Left lung (tissue), 10 donors: Measurements from ENCODE around the gene PITPNM1. TPM values are rescaled to one million over a fixed set of nuclear protein-coding genes. Genes with fewer than 3 reads are reported as not detected.

ENCODE experiments used
- ATAC-seq: fragments of 200-7000 bp; cut with Tn5 transposase; one replicate; pipeline ENCODE4 v1.9.1; 2020; ENCODE audit warnings: moderate library complexity
- DNase-seq, 4 donors: peaks; one replicate each; pipeline ENCODE4 v3.0.0-alpha.2; 2013 to 2020
- H3K27ac ChIP-seq, 2 donors: fragments of 200-600 bp; sonication (generic) in 1 of 2; one replicate each; pipeline versions ENCODE4 v1.5.0 to v1.8.0; 2020 to 2021
- H3K27me3 ChIP-seq, 2 donors: fragments of 200-600 bp; sonication (generic) in 1 of 2; one replicate each; pipeline versions ENCODE4 v1.5.0 to v1.8.0; 2020 to 2021
- H3K36me3 ChIP-seq, 2 donors: fragments of 200-600 bp; sonication (generic) in 1 of 2; one replicate each; pipeline versions ENCODE4 v1.5.0 to v1.8.0; 2020 to 2021
- H3K4me1 ChIP-seq, 2 donors: fragments of 200-600 bp; one replicate each; pipeline ENCODE4 v1.8.0; 2021
- H3K4me3 ChIP-seq, 2 donors: fragments of 200-600 bp; sonication (generic) in 1 of 2; one replicate each; pipeline versions ENCODE4 v1.5.0 to v1.8.0; 2020 to 2021; ENCODE audit warnings: mild to moderate bottlenecking in 1 of 2
- H3K9me3 ChIP-seq, 2 donors: fragments of 200-600 bp; sonication (generic) in 1 of 2; one replicate each; pipeline versions ENCODE4 v1.5.0 to v1.8.0; 2020 to 2021
- CTCF ChIP-seq, 2 donors: fragments of 200-600 bp; sonication (generic) in 1 of 2; IDR thresholded peaks; one replicate each; pipeline versions ENCODE4 v1.5.0 to v1.8.0; 2021; ENCODE audit warnings: antibody characterized with exemption in 2 of 2
- intact Hi-C, 2 donors: fragments of 100-400 bp; cut with DNase I; formaldehyde crosslinking; loops; one replicate each; pipeline versions ENCODE4 v1.11.2 to v1.14.2; 2022
- polyA plus RNA-seq, 6 donors: library from polyadenylated mRNA; unstranded; fragments of 120-200 nt; gene quantifications; one replicate each; pipeline ENCODE4 v1.2.1, GENCODE V29; 2013; ENCODE audit not compliant: insufficient read length in 6 of 6
- total RNA-seq, 2 donors: library from RNA; stranded (reverse); fragmentation: NEBNext Ultra II Directional; extraction: Animal tissue kit (Norgen Biotek cat#: 25700); gene quantifications; one replicate each; pipeline ENCODE4 v1.2.1, GENCODE V29; 2021
- donor health status: DM: no; HTN: yes; CAD: no.
- donor health status: DM: no; HTN: no; CAD: no.

PITPNM1 gene
- total and polyA plus RNA-seq, 8 donors, result 15.5 to 55.5 (median 24.6) TPM

GRCh38 chr11:67494371-67495233 is 10.6 kb downstream of the PITPNM1 start:
- DNase-seq (peak in 1 of 4 donors; percentile 65), ATAC-seq (no peak)
- Histone ChIP-seq H3K4me3 (no peak overlapping the region), H3K4me1 (no peaks in the 10 kb centered on the region), H3K36me3 (peaks cover 0 to 98% of the 10 kb centered on the region in 2 donors), H3K27ac (no peak overlapping the region), H3K9me3 (no peaks in the 10 kb centered on the region), H3K27me3 (no peaks in the 10 kb centered on the region)
- intact Hi-C loops, result no loop called here
- no peak for TF ChIP-seq CTCF (IDR thresholded peaks at IDR 0.05)

GRCh38 chr11:67493548-67494370 is 11.4 kb downstream of the PITPNM1 start:
- H3K9me3 ChIP-seq, result no peaks in the 10 kb centered on the region
- H3K36me3 ChIP-seq, result peaks cover 0 to 99% of the 10 kb centered on the region in 2 donors
- TF ChIP-seq CTCF (IDR thresholded peaks at IDR 0.05), result no peak
- H3K27me3 ChIP-seq, result no peaks in the 10 kb centered on the region
- H3K4me1 ChIP-seq, result no peaks in the 10 kb centered on the region
- intact Hi-C loops, result no loop called here
- H3K27ac ChIP-seq, result no peak overlapping the region
- no peak for ATAC-seq
- DNase-seq, result peak in 1 of 4 donors; percentile 74
- no peak overlapping the region for H3K4me3 ChIP-seq

- DNase-seq (peak in 1 of 4 donors; percentile 65), ATAC-seq (no peak)
- Histone ChIP-seq H3K36me3 (peaks cover 0 to 97% of the 10 kb centered on the region in 2 donors), H3K9me3 (no peaks in the 10 kb centered on the region), H3K27ac (no peak overlapping the region), H3K4me1 (no peaks in the 10 kb centered on the region), H3K27me3 (no peaks in the 10 kb centered on the region), H3K4me3 (no peak overlapping the region)
- no peak for TF ChIP-seq CTCF (IDR thresholded peaks at IDR 0.05)
- intact Hi-C loops, result no loop called here
Observed at GRCh38 chr11:67492801-67493547, 12.2 kb downstream of the PITPNM1 start.

GRCh38 chr11:67492069-67492727 is 13.0 kb downstream of the PITPNM1 start:
- DNase-seq, result peak in 1 of 4 donors; percentile 57
- H3K36me3 ChIP-seq, result peaks cover 0 to 97% of the 10 kb centered on the region in 2 donors
- intact Hi-C loops, result no loop called here

More at GRCh38 chr11:67492069-67492727, 13.0 kb downstream of the PITPNM1 start:
- no peaks in the 10 kb centered on the region for H3K27me3 ChIP-seq
- H3K4me3 ChIP-seq, result no peak overlapping the region
- ATAC-seq, result no peak
- TF ChIP-seq CTCF (IDR thresholded peaks at IDR 0.05), result no peak
- H3K9me3 ChIP-seq, result no peaks in the 10 kb centered on the region
- no peak overlapping the region for H3K27ac ChIP-seq
- no peaks in the 10 kb centered on the region for H3K4me1 ChIP-seq
